Mammary epithelial cell (primary cell): Measurements from ENCODE around the gene LIMA1.

ENCODE experiments used
- CTCF ChIP-seq, 2 donors: IDR thresholded peaks in 1 of 2; conservative IDR thresholded peaks in 1 of 2; 2 replicates each; pipeline ENCODE4 v1.5.1; 2011 to 2012; ENCODE audit warnings: inconsistent platforms in 2 of 2, low read length in 2 of 2, mild to moderate bottlenecking in 2 of 2, control low read depth in 1 of 2, low read depth in 1 of 2; ENCODE audit not compliant: insufficient read depth in 1 of 2; ENCODE audit errors: extremely low read depth in 1 of 2
- EZH2 ChIP-seq: IDR thresholded peaks from 2 replicates; pipeline ENCODE4 v1.6.1; 2012; ENCODE audit warnings: low read length, inconsistent platforms, borderline replicate concordance

DNA sequence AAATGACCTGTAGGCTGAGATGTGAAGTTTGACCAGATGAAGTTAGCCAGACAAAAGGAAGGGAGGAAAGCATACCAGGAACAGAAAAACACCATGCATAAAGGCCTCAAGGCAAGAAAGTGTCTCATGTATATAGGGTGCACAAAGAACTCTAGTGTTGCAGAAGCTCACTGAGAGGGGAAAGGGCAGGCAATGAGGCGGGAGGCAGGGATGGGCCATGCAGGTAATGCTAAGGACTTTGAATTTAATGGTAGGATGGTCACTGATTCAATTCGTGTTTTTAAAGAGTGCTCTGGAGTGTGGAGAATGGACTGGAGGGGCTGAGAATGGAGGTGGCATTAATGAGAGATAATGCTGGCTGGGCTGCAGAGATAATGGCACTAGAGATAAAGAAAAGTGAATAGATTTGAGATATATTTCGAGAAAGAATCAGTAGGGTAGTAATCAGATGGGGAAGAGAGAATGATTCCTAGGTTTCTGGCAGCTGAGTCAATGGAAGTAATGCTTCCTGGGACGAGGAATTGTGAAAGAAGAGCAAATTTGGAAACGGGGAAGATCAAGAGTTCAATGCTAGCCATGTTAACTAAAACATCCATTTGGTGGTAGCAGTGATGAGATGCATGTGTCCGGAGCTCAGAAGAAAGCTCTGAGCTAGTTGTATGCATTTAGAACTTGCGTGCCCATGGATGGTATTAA, 43.1 kb downstream of the LIMA1 start:
- TF ChIP-seq CTCF (conservative IDR thresholded peaks at IDR 0.05 in 1 of 2, IDR thresholded peaks at IDR 0.05 in 1 of 2; ENCODE audit: extremely low read depth in 1 of 2, insufficient read depth in 1 of 2, low read depth in 1 of 2, low read length in 2 of 2): no peak
- no peak for TF ChIP-seq EZH2
